ENCODE results near the gene TBCB. TPM values are rescaled to one million over a fixed set of nuclear protein-coding genes. Genes with fewer than 3 reads are reported as not detected.

The TBCB gene
- polyA plus RNA-seq, 1 donor = 95.3 TPM

DNA sequence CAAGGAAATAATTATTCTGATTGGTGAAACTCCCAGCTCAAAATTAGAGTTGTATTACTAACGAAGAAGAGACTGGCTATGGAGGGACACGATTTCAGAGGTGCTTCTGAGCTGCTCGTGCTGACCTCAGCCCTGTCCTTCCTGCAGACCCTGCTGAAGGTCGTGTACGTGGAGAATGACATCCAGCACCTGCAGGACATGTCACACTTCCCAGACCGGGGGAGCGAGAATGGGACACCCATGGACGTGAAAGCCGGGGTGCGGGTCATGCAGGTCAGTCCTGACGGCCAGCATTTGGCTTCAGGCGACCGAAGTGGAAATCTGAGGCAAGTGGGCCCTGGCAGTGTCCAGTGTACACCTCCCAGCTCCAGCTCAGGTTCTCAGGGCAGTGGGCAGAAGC is 32.4 kb upstream of the TBCB start:
- no peak overlapping the region for H3K4me3 ChIP-seq (ENCODE audit: low read length)
- no peak overlapping the region for H3K27ac ChIP-seq (ENCODE audit: low read length)
- WGBS (ENCODE audit: insufficient coverage, low lambda C conversion rate) = no CpG with 5 or more reads among the region's 13 CpGs
- no peak for DNase-seq
- no peaks in the 10 kb centered on the region for H3K4me1 ChIP-seq (ENCODE audit: control insufficient read depth, insufficient read depth, low read length)
- no peaks in the 10 kb centered on the region for H3K27me3 ChIP-seq (ENCODE audit: control insufficient read depth, insufficient read depth, low read length)
- H3K36me3 ChIP-seq (ENCODE audit: control insufficient read depth, insufficient read depth, low read length) = peaks cover 18% of the 10 kb centered on the region
- no peaks in the 10 kb centered on the region for H3K9me3 ChIP-seq (ENCODE audit: control insufficient read depth, low read depth, low read length)

DNA sequence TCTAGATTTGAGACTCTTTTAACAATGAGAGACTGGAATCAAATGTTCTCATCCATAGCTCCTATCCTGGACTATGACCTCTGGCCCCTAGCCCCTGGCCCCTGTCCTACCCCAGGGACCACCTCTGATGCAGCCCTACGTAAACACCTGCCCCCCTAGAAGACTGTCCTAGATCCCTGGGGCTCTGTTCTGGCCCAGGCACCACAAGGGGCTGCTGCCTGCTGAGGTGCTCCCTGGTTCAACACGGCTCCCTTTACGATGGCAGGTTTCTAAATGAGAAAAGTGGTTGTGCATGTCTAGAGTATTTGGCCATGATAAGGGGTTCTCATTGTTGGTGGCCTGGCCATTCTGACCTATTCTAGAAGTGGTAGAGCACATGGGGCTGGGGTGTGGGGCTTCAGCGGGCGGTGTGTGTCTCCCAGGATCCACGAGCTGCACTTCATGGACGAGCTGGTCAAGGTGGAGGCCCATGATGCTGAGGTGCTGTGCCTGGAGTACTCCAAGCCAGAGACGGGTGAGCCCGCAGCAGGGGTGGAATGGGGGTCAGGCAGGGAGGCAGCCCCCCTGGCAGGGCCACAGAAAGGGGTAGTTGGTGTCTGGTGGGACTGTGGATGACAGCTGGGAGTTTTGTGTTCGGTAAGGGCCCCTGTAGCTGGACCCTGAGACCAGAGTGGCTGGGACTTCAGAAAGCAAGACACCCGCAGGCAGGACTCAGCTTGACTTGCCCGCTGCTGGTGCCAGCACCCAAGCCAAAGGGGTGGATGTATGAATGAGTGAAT is 30.8 kb upstream of the TBCB start:
- H3K4me1 ChIP-seq (ENCODE audit: control insufficient read depth, insufficient read depth, low read length) = no peaks in the 10 kb centered on the region
- no peak overlapping the region for H3K4me3 ChIP-seq (ENCODE audit: low read length)

DNA sequence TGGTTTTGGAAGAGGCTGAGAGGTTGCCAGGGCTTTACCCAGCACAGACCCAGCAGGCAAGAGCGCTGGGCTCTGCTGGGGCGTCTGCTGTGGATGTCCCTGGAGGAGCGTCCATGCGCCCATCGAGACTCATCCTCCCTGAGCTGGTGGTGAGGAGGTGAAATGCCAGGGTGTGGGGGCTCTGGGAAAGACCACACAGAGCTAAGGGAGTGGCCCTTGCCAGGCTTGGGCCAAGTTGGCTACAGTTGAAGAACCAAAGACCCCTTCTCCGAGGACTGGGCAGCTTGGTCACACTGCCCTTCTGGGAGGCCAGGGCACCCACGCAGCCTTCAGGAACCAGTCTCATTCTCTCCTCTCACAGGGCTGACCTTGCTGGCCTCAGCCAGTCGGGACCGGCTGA is 28.9 kb upstream of the TBCB start:
- Histone ChIP-seq H3K27me3 (ENCODE audit: control insufficient read depth, insufficient read depth, low read length) (no peaks in the 10 kb centered on the region), H3K4me1 (ENCODE audit: control insufficient read depth, insufficient read depth, low read length) (no peaks in the 10 kb centered on the region), H3K4me3 (ENCODE audit: low read length) (no peak overlapping the region), H3K27ac (ENCODE audit: low read length) (no peak overlapping the region), H3K36me3 (ENCODE audit: control insufficient read depth, insufficient read depth, low read length) (peaks cover 20% of the 10 kb centered on the region), H3K9me3 (ENCODE audit: control insufficient read depth, low read depth, low read length) (no peaks in the 10 kb centered on the region)
- no CpG with 5 or more reads among the region's 9 CpGs for WGBS (ENCODE audit: insufficient coverage, low lambda C conversion rate)
- no peak for DNase-seq

More for the DNA sequence above, 30.8 kb upstream of the TBCB start:
- no peaks in the 10 kb centered on the region for H3K27me3 ChIP-seq (ENCODE audit: control insufficient read depth, insufficient read depth, low read length)
- H3K27ac ChIP-seq (ENCODE audit: low read length) = no peak overlapping the region
- H3K9me3 ChIP-seq (ENCODE audit: control insufficient read depth, low read depth, low read length) = no peaks in the 10 kb centered on the region
- peaks cover 21% of the 10 kb centered on the region for H3K36me3 ChIP-seq (ENCODE audit: control insufficient read depth, insufficient read depth, low read length)
- no peak for DNase-seq
- WGBS (ENCODE audit: insufficient coverage, low lambda C conversion rate) = no CpG with 5 or more reads among the region's 12 CpGs

DNA sequence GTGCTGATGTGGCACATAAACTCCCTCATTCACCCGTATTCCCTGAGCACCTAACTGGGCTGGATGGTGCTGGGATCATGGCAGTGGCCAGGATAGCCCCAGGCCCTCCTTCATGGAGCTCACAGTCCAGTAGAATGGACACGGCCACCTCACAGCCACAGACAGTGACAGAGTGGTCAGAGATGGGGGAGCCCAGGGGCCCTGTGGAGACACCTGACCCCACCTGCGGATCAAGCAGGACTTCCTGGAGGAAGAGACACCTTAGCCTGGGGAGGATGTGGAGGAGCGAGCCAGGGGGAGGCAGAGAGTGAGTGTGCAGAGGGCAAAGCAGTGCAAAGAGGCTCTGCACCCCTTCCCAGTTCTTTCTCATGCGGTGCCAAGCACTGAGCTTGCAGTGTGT is 25.4 kb upstream of the TBCB start:
- no peaks in the 10 kb centered on the region for H3K4me1 ChIP-seq (ENCODE audit: control insufficient read depth, insufficient read depth, low read length)
- H3K27me3 ChIP-seq (ENCODE audit: control insufficient read depth, insufficient read depth, low read length) = no peaks in the 10 kb centered on the region
- no peak overlapping the region for H3K27ac ChIP-seq (ENCODE audit: low read length)
- no peak overlapping the region for H3K4me3 ChIP-seq (ENCODE audit: low read length)
- no peak for DNase-seq
- WGBS (ENCODE audit: insufficient coverage, low lambda C conversion rate) = no CpG with 5 or more reads among the region's 5 CpGs
- H3K36me3 ChIP-seq (ENCODE audit: control insufficient read depth, insufficient read depth, low read length) = peaks cover 5% of the 10 kb centered on the region
- no peaks in the 10 kb centered on the region for H3K9me3 ChIP-seq (ENCODE audit: control insufficient read depth, low read depth, low read length)

DNA sequence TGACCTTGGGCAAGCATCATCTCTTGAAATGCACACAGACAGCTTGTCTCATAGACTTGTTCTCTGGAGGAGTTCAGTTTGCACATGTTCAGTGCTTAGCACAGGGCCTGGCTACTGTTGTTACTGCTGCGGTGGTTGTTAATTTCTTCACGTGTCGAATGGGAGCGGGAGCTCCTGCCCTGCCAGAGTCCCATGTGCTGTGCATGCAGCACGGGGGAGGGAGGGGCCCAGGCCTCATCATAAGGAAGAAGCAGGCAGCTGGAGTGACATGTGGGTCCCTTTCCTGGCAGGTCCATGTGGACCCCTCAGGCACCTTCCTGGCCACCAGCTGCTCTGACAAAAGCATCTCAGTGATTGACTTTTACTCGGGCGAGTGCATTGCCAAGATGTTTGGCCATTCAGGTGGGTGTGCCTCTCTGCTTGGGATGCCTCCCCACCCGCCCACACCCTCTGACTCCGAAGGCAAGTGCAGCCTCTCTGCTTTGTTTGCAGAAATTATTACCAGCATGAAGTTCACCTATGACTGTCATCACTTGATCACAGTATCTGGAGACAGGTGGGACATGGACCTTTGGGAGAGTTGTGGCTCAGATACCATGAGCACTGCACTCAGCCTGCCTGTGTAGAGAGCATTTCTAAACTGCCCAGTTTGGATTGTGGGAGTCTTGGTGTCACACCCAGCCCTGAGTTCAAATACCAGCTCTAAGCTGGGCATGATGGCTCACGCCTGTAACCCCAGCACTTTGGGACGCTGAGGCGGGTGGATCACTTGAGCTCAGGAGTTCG is 24.2 kb upstream of the TBCB start:
- Histone ChIP-seq H3K9me3 (ENCODE audit: control insufficient read depth, low read depth, low read length) (no peaks in the 10 kb centered on the region), H3K27me3 (ENCODE audit: control insufficient read depth, insufficient read depth, low read length) (no peaks in the 10 kb centered on the region), H3K4me3 (ENCODE audit: low read length) (no peak overlapping the region), H3K27ac (ENCODE audit: low read length) (no peak overlapping the region), H3K4me1 (ENCODE audit: control insufficient read depth, insufficient read depth, low read length) (no peaks in the 10 kb centered on the region), H3K36me3 (ENCODE audit: control insufficient read depth, insufficient read depth, low read length) (peaks cover 5% of the 10 kb centered on the region)
- no CpG with 5 or more reads among the region's 13 CpGs for WGBS (ENCODE audit: insufficient coverage, low lambda C conversion rate)
- no peak for DNase-seq

DNA sequence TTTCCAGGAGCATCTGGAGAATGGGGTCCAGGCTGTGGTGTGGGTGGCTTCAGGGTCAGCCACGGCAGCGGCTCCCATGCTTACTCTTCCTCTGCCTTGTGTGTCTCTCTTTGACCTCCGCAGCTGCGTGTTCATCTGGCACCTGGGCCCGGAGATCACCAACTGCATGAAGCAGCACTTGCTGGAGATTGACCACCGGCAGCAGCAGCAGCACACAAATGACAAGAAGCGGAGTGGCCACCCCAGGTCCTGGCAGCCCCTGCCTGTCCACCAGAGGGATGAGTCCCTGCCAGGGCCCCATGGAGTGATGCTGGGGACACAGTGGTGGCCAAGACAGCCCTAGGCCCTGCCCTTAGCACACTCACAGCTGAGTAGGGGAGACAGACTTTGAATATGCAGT is 22.7 kb upstream of the TBCB start:
- DNase-seq = no peak
- Histone ChIP-seq H3K4me1 (ENCODE audit: control insufficient read depth, insufficient read depth, low read length) (no peaks in the 10 kb centered on the region), H3K27me3 (ENCODE audit: control insufficient read depth, insufficient read depth, low read length) (no peaks in the 10 kb centered on the region), H3K27ac (ENCODE audit: low read length) (no peak overlapping the region), H3K4me3 (ENCODE audit: low read length) (no peak overlapping the region), H3K36me3 (ENCODE audit: control insufficient read depth, insufficient read depth, low read length) (peaks cover 5% of the 10 kb centered on the region), H3K9me3 (ENCODE audit: control insufficient read depth, low read depth, low read length) (no peaks in the 10 kb centered on the region)
- no CpG with 5 or more reads among the region's 7 CpGs for WGBS (ENCODE audit: insufficient coverage, low lambda C conversion rate)

DNA sequence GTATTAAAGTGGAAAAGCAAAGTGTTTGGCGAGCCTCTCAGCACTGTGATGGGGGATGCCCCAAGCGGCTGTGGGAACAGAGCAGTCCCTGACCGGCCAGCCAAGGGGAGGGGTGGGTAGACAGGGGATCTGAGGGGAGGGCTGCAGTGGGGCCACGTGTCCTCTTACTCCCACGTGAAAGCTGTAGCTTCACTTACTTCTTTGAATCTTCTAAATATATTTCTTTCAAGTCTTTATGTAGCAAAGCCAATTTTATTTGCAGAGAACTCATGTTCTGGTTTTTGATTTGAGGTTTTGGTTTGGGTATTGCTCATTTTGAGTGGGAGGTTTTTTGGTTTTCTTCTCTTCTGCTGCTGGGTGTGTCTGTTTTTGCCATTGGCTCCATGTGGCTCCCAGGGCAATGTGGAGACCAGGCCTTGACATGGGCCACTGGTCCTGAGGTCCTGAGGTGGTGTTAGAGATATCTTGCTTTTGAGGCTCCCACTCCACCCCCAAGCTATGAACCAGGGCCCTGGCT is 22.1 kb upstream of the TBCB start:
- no CpG with 5 or more reads among the region's 5 CpGs for WGBS (ENCODE audit: insufficient coverage, low lambda C conversion rate)
- Histone ChIP-seq H3K9me3 (ENCODE audit: control insufficient read depth, low read depth, low read length) (no peaks in the 10 kb centered on the region), H3K4me3 (ENCODE audit: low read length) (no peak overlapping the region), H3K36me3 (ENCODE audit: control insufficient read depth, insufficient read depth, low read length) (peaks cover 5% of the 10 kb centered on the region), H3K27me3 (ENCODE audit: control insufficient read depth, insufficient read depth, low read length) (no peaks in the 10 kb centered on the region), H3K4me1 (ENCODE audit: control insufficient read depth, insufficient read depth, low read length) (no peaks in the 10 kb centered on the region), H3K27ac (ENCODE audit: low read length) (no peak overlapping the region)
- DNase-seq = no peak

DNA sequence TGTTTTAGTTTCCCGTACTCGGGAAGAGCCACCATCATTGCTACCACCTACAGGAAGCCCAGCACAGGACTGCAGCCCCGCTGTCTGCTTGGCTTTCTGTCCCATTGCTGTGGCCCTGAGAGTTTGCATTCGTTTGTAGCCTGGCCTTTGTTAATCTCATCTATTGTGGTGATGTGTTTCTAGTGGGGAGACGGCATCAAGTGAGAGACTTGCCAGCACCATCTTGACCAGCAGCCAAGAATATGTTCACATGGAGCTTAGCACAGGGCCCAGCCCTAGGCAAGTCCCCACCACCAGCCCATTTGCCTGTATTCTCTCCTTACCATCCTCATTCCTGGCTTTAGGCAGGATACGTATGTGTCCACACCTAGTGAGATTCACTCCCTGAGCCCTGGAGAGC is 21.6 kb upstream of the TBCB start:
- Histone ChIP-seq H3K4me1 (ENCODE audit: control insufficient read depth, insufficient read depth, low read length) (no peaks in the 10 kb centered on the region), H3K27me3 (ENCODE audit: control insufficient read depth, insufficient read depth, low read length) (no peaks in the 10 kb centered on the region)
- no CpG with 5 or more reads among the region's 6 CpGs for WGBS (ENCODE audit: insufficient coverage, low lambda C conversion rate)

DNA sequence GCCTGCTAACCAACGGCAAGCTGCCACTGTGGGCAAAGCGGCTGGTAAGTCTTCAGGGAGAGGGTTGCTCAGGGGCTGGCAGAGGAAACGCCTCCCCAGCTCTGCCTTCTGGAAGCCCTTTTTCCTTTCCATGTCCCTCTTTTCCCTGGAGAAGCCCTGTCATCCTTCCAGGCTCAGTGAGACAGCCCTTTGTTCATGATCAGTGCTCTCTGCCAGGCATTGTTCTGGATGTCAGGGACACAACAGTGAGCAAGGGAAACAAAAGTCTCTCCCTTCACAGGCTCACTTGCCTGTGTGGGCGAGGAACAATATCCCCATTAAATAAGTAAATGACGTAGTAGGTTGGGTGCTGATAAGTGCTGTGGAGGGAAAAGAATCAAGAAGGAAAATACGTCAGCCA is 18.2 kb upstream of the TBCB start:
- Histone ChIP-seq H3K27me3 (ENCODE audit: control insufficient read depth, insufficient read depth, low read length) (no peaks in the 10 kb centered on the region), H3K4me3 (ENCODE audit: low read length) (no peak overlapping the region), H3K4me1 (ENCODE audit: control insufficient read depth, insufficient read depth, low read length) (no peaks in the 10 kb centered on the region), H3K36me3 (ENCODE audit: control insufficient read depth, insufficient read depth, low read length) (peaks cover 2% of the 10 kb centered on the region), H3K9me3 (ENCODE audit: control insufficient read depth, low read depth, low read length) (no peaks in the 10 kb centered on the region), H3K27ac (ENCODE audit: low read length) (no peak overlapping the region)
- no CpG with 5 or more reads among the region's 6 CpGs for WGBS (ENCODE audit: insufficient coverage, low lambda C conversion rate)
- no peak for DNase-seq

More for the DNA sequence above, 21.6 kb upstream of the TBCB start:
- no peaks in the 10 kb centered on the region for H3K9me3 ChIP-seq (ENCODE audit: control insufficient read depth, low read depth, low read length)
- no peak overlapping the region for H3K4me3 ChIP-seq (ENCODE audit: low read length)
- no peak for DNase-seq
- H3K27ac ChIP-seq (ENCODE audit: low read length) = no peak overlapping the region
- peaks cover 4% of the 10 kb centered on the region for H3K36me3 ChIP-seq (ENCODE audit: control insufficient read depth, insufficient read depth, low read length)

DNA sequence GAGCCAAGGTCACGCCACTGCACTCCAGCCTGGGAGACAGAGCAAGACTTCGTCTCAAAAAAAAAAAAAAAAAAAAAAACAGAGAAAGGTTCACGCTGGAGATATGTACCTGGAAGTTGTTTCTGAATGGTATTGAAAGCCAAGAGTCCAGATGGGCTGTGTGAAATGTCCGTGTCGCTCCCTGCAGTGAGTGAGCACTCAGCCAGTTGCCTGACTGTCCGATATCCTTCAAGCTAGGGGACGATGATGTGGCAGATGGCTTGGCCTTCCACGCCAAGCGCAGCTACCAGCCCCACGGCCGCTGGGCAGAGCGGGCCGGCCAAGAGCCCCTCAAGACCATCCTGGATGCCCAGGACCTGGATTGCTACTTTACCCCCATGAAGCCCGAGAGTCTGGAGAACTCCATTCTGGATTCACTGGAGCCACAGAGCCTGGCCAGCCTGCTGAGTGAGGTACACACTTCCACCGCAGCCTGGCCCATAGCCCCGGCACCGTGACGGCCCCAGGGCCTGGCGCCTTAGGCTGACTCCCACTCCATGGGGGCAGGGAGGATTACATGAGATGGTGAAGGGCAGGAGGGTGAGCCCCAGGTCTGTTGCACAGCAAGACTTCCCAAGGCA is 16.0 kb upstream of the TBCB start:
- Histone ChIP-seq H3K4me1 (ENCODE audit: control insufficient read depth, insufficient read depth, low read length) (no peaks in the 10 kb centered on the region), H3K27ac (ENCODE audit: low read length) (no peak overlapping the region), H3K27me3 (ENCODE audit: control insufficient read depth, insufficient read depth, low read length) (no peaks in the 10 kb centered on the region), H3K9me3 (ENCODE audit: control insufficient read depth, low read depth, low read length) (no peaks in the 10 kb centered on the region), H3K4me3 (ENCODE audit: low read length) (no peak overlapping the region), H3K36me3 (ENCODE audit: control insufficient read depth, insufficient read depth, low read length) (peaks cover 3% of the 10 kb centered on the region)
- WGBS (ENCODE audit: insufficient coverage, low lambda C conversion rate) = no CpG with 5 or more reads among the region's 19 CpGs
- DNase-seq = no peak

Measured in large intestine (tissue), 3 donors.